NB4 (cell line): ENCODE measurements around the gene KLRK1.
"Not testable (repeated sequence)": the region's sequence is repeated elsewhere in the genome, so short reads cannot be mapped to it uniquely, and the experiment has no call there.

ENCODE experiments used
- DNase-seq: peaks from one replicate; pipeline ENCODE4 v3.0.0; 2010; ENCODE audit warnings: low read depth
- H3K4me3 ChIP-seq: one replicate; pipeline ENCODE4 v1.5.1; 2011; ENCODE audit warnings: mild to moderate bottlenecking, low read depth, low read length, moderate library complexity
- MYC ChIP-seq: IDR thresholded peaks from 2 replicates; pipeline ENCODE4 v1.6.1; 2011; ENCODE audit warnings: low read depth, low read length
- POLR2A ChIP-seq: IDR thresholded peaks from 2 replicates; pipeline ENCODE4 v1.6.1; 2011; ENCODE audit warnings: mild to moderate bottlenecking; ENCODE audit not compliant: insufficient read length; ENCODE audit errors: extremely low read depth
- TF ChIP-seq, protein P1 (sequence below): IDR thresholded peaks from 2 replicates; pipeline ENCODE4 v1.6.1; 2011; ENCODE audit warnings: low read depth, low read length
- TF ChIP-seq, protein P2 (sequence below): IDR thresholded peaks from one replicate; pipeline ENCODE4 v1.5.1; 2012; ENCODE audit warnings: low read depth, low read length

KLRK1 gene

DNA sequence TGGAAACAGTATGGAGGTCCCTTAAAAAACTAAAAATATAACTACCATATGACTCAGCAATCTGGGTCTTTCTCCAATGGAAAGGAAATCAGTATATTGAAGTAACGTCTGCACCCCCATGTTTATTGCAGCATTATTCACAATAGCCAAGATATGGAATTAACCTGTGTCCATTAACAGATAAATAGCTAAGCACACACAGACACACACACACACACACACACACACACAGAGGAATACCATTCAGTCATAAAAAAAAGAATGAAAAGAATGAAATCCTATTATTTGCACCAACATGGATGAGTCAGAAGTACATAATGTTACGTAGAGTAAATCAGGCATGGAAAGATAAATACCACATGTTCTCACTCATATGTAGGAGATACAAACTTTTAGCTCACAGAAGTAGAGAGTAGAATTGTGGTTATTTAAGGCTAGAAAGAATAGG lies 4.7 kb downstream of the KLRK1 start:
- no peak overlapping the region for H3K4me3 ChIP-seq
- TF ChIP-seq MYC (no peak), POLR2A (no peak)
- TF ChIP-seq, protein P1, sequence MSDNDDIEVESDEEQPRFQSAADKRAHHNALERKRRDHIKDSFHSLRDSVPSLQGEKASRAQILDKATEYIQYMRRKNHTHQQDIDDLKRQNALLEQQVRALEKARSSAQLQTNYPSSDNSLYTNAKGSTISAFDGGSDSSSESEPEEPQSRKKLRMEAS, result no peak
- TF ChIP-seq, protein P2, sequence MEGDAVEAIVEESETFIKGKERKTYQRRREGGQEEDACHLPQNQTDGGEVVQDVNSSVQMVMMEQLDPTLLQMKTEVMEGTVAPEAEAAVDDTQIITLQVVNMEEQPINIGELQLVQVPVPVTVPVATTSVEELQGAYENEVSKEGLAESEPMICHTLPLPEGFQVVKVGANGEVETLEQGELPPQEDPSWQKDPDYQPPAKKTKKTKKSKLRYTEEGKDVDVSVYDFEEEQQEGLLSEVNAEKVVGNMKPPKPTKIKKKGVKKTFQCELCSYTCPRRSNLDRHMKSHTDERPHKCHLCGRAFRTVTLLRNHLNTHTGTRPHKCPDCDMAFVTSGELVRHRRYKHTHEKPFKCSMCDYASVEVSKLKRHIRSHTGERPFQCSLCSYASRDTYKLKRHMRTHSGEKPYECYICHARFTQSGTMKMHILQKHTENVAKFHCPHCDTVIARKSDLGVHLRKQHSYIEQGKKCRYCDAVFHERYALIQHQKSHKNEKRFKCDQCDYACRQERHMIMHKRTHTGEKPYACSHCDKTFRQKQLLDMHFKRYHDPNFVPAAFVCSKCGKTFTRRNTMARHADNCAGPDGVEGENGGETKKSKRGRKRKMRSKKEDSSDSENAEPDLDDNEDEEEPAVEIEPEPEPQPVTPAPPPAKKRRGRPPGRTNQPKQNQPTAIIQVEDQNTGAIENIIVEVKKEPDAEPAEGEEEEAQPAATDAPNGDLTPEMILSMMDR, result no peak
- DNase-seq, result no peak

DNA sequence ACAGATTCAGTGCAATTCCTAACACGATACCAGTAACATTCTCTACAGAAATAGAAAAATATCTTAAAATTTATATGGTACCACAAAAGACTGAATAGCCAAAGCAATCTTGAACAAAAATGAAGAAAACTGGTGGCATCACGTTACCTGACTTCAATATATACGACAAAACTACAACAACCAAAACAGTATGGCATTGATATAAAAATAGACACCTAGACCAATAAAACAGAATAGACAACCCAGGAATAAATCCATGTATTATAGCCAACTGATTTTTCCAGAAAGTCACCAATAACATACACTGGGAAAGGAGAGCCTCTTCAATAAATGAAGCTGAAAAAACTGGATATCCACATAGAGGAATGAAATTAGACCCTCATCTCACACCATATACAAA lies 5.7 kb downstream of the KLRK1 start:
- no peak for TF ChIP-seq POLR2A
- TF ChIP-seq MYC, result no peak
- TF ChIP-seq, protein P2, result no peak
- TF ChIP-seq, protein P1, result no peak
- DNase-seq, result no peak
- no peak overlapping the region for H3K4me3 ChIP-seq

DNA sequence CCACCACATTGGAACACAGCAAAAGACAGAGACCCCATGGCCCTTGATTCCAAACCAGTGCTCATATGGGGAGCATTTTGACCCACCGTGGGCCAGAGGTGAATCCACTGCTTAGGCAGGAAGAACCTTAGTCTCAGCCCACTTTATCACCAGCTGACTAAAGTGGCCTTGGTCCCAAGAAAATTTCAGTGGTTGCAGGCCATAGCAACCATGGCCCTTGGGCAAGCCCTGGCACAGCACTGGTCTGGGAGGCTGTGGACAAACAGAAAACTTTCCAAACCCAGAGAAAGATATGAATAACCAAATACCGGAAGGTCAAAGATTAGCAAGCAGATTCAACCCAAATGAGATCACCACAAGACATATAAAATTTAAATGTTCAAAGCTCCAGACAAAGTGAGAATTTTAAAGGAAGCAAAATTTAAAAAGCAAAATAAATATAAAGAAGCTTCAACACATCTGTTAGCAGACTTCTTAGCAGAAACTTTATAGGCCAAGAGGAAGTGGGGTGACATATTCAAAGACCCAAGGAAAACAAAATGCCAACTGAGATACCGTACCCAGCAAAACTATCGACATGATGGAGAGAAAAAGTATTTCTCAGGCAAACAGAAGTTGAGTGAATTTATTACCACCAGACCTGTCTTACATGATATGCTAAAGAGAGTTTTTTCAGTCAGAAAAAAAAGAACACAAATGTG lies 7.8 kb downstream of the KLRK1 start:
- TF ChIP-seq, protein P1, result no peak
- TF ChIP-seq, protein P2, result no peak
- TF ChIP-seq MYC, result no peak
- TF ChIP-seq POLR2A, result no peak
- DNase-seq, result no peak
- H3K4me3 ChIP-seq, result no peak overlapping the region

DNA sequence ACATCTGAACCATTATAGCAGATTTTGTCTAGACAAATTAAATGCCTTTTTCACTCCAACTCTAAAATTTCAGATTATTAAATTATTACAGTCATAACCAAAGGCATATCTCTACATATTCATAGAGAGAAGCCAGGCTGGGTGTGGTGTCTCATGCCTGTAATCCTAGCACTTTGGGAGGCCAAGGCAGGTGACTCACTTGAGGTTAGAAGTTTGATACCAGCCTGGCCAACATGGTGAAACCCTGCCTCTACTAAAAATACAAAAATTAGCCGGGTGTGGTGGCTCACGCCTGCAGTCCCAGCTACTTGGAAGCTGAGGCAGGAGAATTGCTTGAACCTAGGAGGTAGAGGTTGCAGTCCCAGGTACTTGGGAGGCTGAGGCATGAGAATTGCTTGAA lies 11.1 kb downstream of the KLRK1 start:
- DNase-seq, H3K4me3 ChIP-seq: not testable (repeated sequence)

DNA sequence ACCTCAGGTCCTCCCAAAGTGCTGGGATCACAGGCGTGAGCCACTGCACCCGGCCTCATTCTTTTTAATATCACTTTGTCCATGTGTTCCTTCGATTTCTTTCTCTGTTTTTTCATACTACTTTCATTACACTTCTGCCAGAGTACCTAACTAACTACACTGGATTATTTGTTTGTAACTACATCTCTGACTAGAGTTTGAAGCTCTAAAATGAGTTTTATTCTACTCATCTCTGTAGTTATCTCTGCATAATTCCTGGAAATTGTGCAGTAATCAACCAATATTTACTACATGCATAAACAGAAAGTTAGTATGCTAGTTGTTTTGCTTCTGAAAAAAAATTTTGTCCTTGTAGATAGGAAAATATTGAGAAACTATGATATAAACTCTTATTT lies 15.2 kb downstream of the KLRK1 start:
- no peak for DNase-seq
- H3K4me3 ChIP-seq, result no peak overlapping the region
- TF ChIP-seq, protein P2, result no peak

DNA sequence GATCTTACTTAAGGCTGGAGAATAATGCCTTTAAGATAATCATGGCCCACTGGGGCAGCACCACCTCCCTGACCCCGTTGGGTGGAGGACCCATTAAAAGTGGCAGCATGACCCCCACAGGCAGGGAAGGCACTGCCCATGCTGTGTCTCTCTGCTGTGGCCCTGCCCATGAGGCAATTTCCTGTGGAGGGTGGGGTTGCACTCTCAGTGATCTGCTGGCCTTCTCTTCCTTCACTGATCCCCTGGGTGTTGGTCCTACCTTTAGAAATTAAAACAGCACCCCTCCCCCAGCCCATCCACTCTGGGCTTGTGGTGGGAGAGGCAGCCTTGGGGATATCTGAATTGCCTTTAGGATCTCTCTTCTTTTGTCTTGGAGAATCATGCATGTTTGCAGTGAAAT lies 17.3 kb downstream of the KLRK1 start:
- DNase-seq, result peak; percentile 74
- no peak for TF ChIP-seq POLR2A
- TF ChIP-seq MYC, result peak; percentile 17; the same call in 1 of the 2 replicates
- TF ChIP-seq, protein P1, result peak; percentile 48; the same call in 1 of the 2 replicates
- no peak overlapping the region for H3K4me3 ChIP-seq

DNA sequence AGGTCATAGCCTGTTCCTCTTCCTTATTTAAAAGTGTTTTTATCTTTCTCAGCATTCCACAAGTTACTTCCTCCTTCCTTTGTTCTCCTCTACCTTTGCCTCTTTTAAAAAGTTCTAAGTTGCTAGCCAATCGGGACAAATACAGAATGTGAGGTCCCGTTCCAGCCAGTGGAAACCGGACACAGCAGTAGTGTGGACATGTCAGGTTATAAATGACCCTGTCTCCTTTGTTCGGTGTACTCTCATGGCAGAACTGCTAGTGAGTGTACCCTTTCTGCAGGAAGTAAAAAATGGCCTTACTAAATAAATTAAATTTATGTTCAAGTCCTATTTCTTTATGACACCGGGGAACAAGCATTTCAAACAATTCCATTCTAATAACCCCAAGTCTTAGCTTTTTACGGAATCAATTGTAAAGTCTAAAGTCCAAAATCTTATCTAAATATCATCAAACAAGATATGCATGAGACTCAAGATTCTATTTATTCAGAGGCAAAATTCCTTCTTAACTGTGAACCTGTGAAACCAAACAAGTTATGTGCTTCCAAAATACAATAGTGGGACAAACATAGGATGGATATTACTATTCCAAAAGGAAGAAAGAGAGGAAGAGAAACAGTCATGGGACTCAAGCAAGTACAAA lies 17.8 kb downstream of the KLRK1 start:
- DNase-seq, H3K4me3 ChIP-seq: not testable (repeated sequence)
